GM12878 (cell line): ENCODE data around the gene PVALEF. TPM values are rescaled to one million over a fixed set of nuclear protein-coding genes. Genes with fewer than 3 reads are reported as not detected.

Experiments
- ATAC-seq: fragments of 200-7000 bp; cut with Tn5 transposase; 3 replicates; pipeline ENCODE4 v1.9.1; 2020; ENCODE audit warnings: mild to moderate bottlenecking, moderate library complexity
- BruUV-seq: library from RNA; stranded (reverse); fragments of 400-500 nt; replicated peaks from 2 replicates; lab custom pipeline; 2021; lab: Mats Ljungman, UMichigan
- CTCF ChIA-PET: fragments of 300-600 bp; sonication (Branson Sonifier 250); formaldehyde crosslinking; extraction: SDS; loops from one replicate; lab custom pipeline; 2021; ENCODE audit warnings: inconsistent platforms; lab: Yijun Ruan, JAX
- POLR2A ChIA-PET: fragments of 350-600 bp; formaldehyde crosslinking; extraction: SDS; loops from one replicate; lab custom pipeline; 2021; ENCODE audit warnings: inconsistent platforms; lab: Charles Lee
- RAD21 ChIA-PET: fragments of 300-600 bp; sonication (Branson Sonifier 250); formaldehyde crosslinking; loops from one replicate; lab custom pipeline; 2023; ENCODE audit warnings: antibody characterized with exemption; ENCODE audit not compliant: unreplicated experiment; lab: Charles Lee
- SMC1A ChIA-PET: fragments of 300-600 bp; sonication (Branson Sonifier 250); formaldehyde crosslinking; loops from one replicate; lab custom pipeline; 2023; ENCODE audit not compliant: unreplicated experiment, uncharacterized antibody; lab: Charles Lee
- DNase-seq: peaks from one replicate; pipeline ENCODE4 v3.0.0-alpha.2; 2011; ENCODE audit warnings: low read depth, low spot score
- FAIRE-seq: peaks from 3 replicates; lab custom pipeline; 2011; peaks lifted over from hg19 to GRCh38; lab: Jason Lieb, UNC
- H2AFZ ChIP-seq: 2 replicates; pipeline ENCODE4 v1.6.0; 2011; ENCODE audit warnings: low read depth, low read length, control low read depth; ENCODE audit not compliant: control insufficient read depth
- H3K27ac ChIP-seq: 2 replicates; pipeline ENCODE4 v1.5.1; 2011; ENCODE audit warnings: control low read depth; ENCODE audit not compliant: control insufficient read depth, insufficient read depth
- H3K27me3 ChIP-seq, 2 experiments: replicated peaks in 1 of 2; 2 replicates each; pipeline versions ENCODE4 v1.6.0 to v1.6.1; 2011; ENCODE audit warnings: low read length in 1 of 2; ENCODE audit not compliant: control insufficient read depth in 2 of 2, insufficient read depth in 2 of 2
- H3K36me3 ChIP-seq, 2 experiments: 2 replicates each; pipeline ENCODE4 v1.5.1; 2011; ENCODE audit warnings: low read length in 1 of 2; ENCODE audit not compliant: control insufficient read depth in 2 of 2, insufficient read depth in 2 of 2
- H3K4me1 ChIP-seq: 2 replicates; pipeline ENCODE4 v1.6.1; 2011; ENCODE audit warnings: mild to moderate bottlenecking, low read length, moderate library complexity, mixed read lengths; ENCODE audit not compliant: control insufficient read depth, insufficient read depth
- H3K4me2 ChIP-seq: 2 replicates; pipeline ENCODE4 v1.6.0; 2011; ENCODE audit warnings: control low read depth; ENCODE audit not compliant: control insufficient read depth, insufficient read depth
- H3K4me3 ChIP-seq: fragments of 200-600 bp; sonication (generic); 2 replicates; pipeline ENCODE4 v1.5.1; 2016
- H3K79me2 ChIP-seq: 2 replicates; pipeline ENCODE4 v1.6.0; 2011; ENCODE audit warnings: low read length; ENCODE audit not compliant: control insufficient read depth, insufficient read depth
- H3K9ac ChIP-seq: 2 replicates; pipeline ENCODE4 v1.8.0; 2011; ENCODE audit warnings: low read length, control low read depth, mixed read lengths; ENCODE audit not compliant: control insufficient read depth, insufficient read depth
- H3K9me3 ChIP-seq: replicated peaks from 3 replicates; pipeline ENCODE4 v1.5.1; 2011; ENCODE audit warnings: mild to moderate bottlenecking, low read length; ENCODE audit not compliant: control insufficient read depth, insufficient read depth
- H4K20me1 ChIP-seq: 2 replicates; pipeline ENCODE4 v1.6.0; 2011; ENCODE audit not compliant: control insufficient read depth, insufficient read depth
- JUNB ChIP-seq: IDR thresholded peaks from 2 replicates; pipeline ENCODE4 v1.6.1; 2016; ENCODE audit warnings: antibody characterized with exemption, mild to moderate bottlenecking
- MAX ChIP-seq: IDR thresholded peaks from 2 replicates; pipeline ENCODE4 v1.6.1; 2012; ENCODE audit warnings: low read depth, low read length, improper control_type of control experiment
- PAX8 ChIP-seq: fragments of 450-650 bp; IDR thresholded peaks from 2 replicates; pipeline ENCODE4 v1.6.1; 2017; ENCODE audit warnings: mild to moderate bottlenecking, moderate library complexity
- PBX3 ChIP-seq: IDR thresholded peaks from 2 replicates; pipeline ENCODE4 v1.6.1; 2011; ENCODE audit warnings: mild to moderate bottlenecking, low read depth, low read length, moderate library complexity; ENCODE audit not compliant: insufficient replicate concordance
- POLR2AphosphoS5 ChIP-seq: IDR thresholded peaks from 2 replicates; pipeline ENCODE4 v1.6.1; 2011; ENCODE audit warnings: mild to moderate bottlenecking, low read length, inconsistent platforms
- SUZ12 ChIP-seq: fragments of 200-600 bp; sonication (generic); IDR thresholded peaks from one replicate; pipeline ENCODE4 v1.6.1; 2018; ENCODE audit warnings: antibody characterized with exemption, mild to moderate bottlenecking; ENCODE audit not compliant: unreplicated experiment
- TBL1XR1 ChIP-seq: IDR thresholded peaks from 2 replicates; pipeline ENCODE4 v1.6.1; 2012; ENCODE audit warnings: low read depth, low read length, improper control_type of control experiment
- TCF3 ChIP-seq: IDR thresholded peaks from 2 replicates; pipeline ENCODE4 v1.6.1; 2012; ENCODE audit warnings: low read depth, mild to moderate bottlenecking, low read length, borderline replicate concordance; ENCODE audit not compliant: insufficient read depth
- WRNIP1 ChIP-seq: IDR thresholded peaks from 2 replicates; pipeline ENCODE4 v1.6.1; 2011; ENCODE audit warnings: low read depth, low read length, improper control_type of control experiment, borderline replicate concordance
- WGBS: methylation state at CpG from one replicate; pipeline ENCODE4 v1.1.6; 2016; ENCODE audit warnings: low lambda C conversion rate; ENCODE audit not compliant: insufficient replicate concordance, insufficient coverage; ENCODE audit errors: missing lambda C conversion rate; 5-methylcytosine and 5-hydroxymethylcytosine counted together
- in situ Hi-C: fragments of 300-500 bp; cut with MboI; formaldehyde crosslinking; loops from 9 replicates; pipeline ENCODE4 v1.14.3; 2018; ENCODE audit warnings: mixed read lengths
- intact Hi-C: fragments of 100-400 bp; cut with micrococcal nuclease; formaldehyde crosslinking; loops from one replicate; pipeline ENCODE4 v1.14.2; 2022; ENCODE audit not compliant: unreplicated experiment
- polyA plus RNA-seq, 11 experiments: library from polyadenylated mRNA; depleted of rRNA in 4 of 11; unstranded in 6 of 11; stranded (reverse) in 5 of 11; fragments of >200 nt; fragmentation: Nextera tagmentation in 4 of 11; fragmentation: Illumina TruSeq in 1 of 11; extraction: Ambion mirVana in 4 of 11; extraction: Trizol in 1 of 11; gene quantifications; 1 replicate in 1 of 11; 2 replicates in 10 of 11; pipeline versions ENCODE4 v1.2.1 to v1.2.3, GENCODE V29; 2011 to 2016; ENCODE audit warnings: inconsistent platforms in 2 of 11, missing spikeins in 2 of 11, low read depth in 1 of 11
- total RNA-seq, 4 experiments: library from RNA; depleted of rRNA in 3 of 4; stranded (reverse); fragments of >200 nt in 3 of 4; fragmentation: Illumina TruSeq in 1 of 4; extraction: Trizol in 1 of 4; gene quantifications; 2 replicates each; pipeline versions ENCODE4 v1.2.1 to v1.2.3, GENCODE V29; 2013 to 2021

Gene PVALEF
- total and polyA plus RNA-seq, 10 of the 15 experiments (the other 5 are each of a cell fraction or from before 2014, with no cell fraction given) = not detected

- Histone ChIP-seq H3K9ac (no peak overlapping the region), H2AFZ (no peak overlapping the region), H3K27me3 (no peaks in the 10 kb centered on the region), H3K4me3 (no peak overlapping the region), H4K20me1 (no peaks in the 10 kb centered on the region), H3K9me3 (no peaks in the 10 kb centered on the region), H3K4me1 (no peaks in the 10 kb centered on the region), H3K79me2 (no peaks in the 10 kb centered on the region), H3K4me2 (no peak overlapping the region), H3K36me3 (no peaks in the 10 kb centered on the region), H3K27ac (no peak overlapping the region)
- CTCF ChIA-PET = no interaction called here
- POLR2A ChIA-PET = no interaction called here
- RAD21 ChIA-PET = no interaction called here
- intact Hi-C loops = no loop called here
- FAIRE-seq (no peak), ATAC-seq (no peak), DNase-seq (no peak)
- TF ChIP-seq WRNIP1 (no peak), JUNB (no peak)
- in situ Hi-C loops = loop anchor here (25.0 kb wide), 1 partner anchor 357 kb away; no protein-coding TSS in a partner anchor
- no TSS peak for BruUV-seq
- WGBS = 27% methylated on average over 39 of the region's 41 CpGs
- SMC1A ChIA-PET = no interaction called here
These were observed 34.6 kb upstream of the PVALEF start for GRCh38 chr17:81130385-81131361.

GRCh38 chr17:81131486-81132196 lies 33.7 kb upstream of the PVALEF start:
- Histone ChIP-seq H3K9me3 (no peaks in the 10 kb centered on the region), H3K9ac (no peak overlapping the region), H3K4me2 (no peak overlapping the region), H3K27ac (no peak overlapping the region), H3K27me3 (no peaks in the 10 kb centered on the region), H3K4me3 (no peak overlapping the region), H4K20me1 (no peaks in the 10 kb centered on the region), H3K79me2 (no peaks in the 10 kb centered on the region), H3K36me3 (no peaks in the 10 kb centered on the region), H2AFZ (no peak overlapping the region), H3K4me1 (no peaks in the 10 kb centered on the region)
- DNase-seq (no peak), FAIRE-seq (no peak), ATAC-seq (no peak)
- SMC1A ChIA-PET = no interaction called here
- POLR2A ChIA-PET = no interaction called here
- intact Hi-C loops = no loop called here
- TF ChIP-seq PAX8 (no peak), TCF3 (no peak), TBL1XR1 (no peak), MAX (no peak), SUZ12 (no peak), POLR2AphosphoS5 (no peak), PBX3 (no peak)
- WGBS = 53% methylated on average over 14 of the region's 14 CpGs
- RAD21 ChIA-PET = no interaction called here
- in situ Hi-C loops = loop anchor here (25.0 kb wide), 1 partner anchor 356 kb away; no protein-coding TSS in a partner anchor
- CTCF ChIA-PET = no interaction called here
- no TSS peak for BruUV-seq
